Measurements from ENCODE around the gene KANSL1L.

The KANSL1L gene

GRCh38 chr2:210050885-210051284, 120.3 kb downstream of the KANSL1L start:
- H4K20me1 ChIP-seq (ENCODE audit: insufficient read depth), result no peaks in the 10 kb centered on the region
- no peak overlapping the region for H3K4me2 ChIP-seq
- no peak overlapping the region for H2AFZ ChIP-seq (ENCODE audit: low read depth)
- no peaks in the 10 kb centered on the region for H3K27me3 ChIP-seq (ENCODE audit: insufficient read depth, low read depth)
- H3K27ac ChIP-seq, result no peak overlapping the region
- no peak for TF ChIP-seq CTCF (conservative IDR thresholded peaks at IDR 0.05; ENCODE audit: low read depth, low read length)
- H3K9ac ChIP-seq, result no peak overlapping the region
- H3K79me2 ChIP-seq (ENCODE audit: insufficient read depth, low read depth), result no peaks in the 10 kb centered on the region
- H3K36me3 ChIP-seq (ENCODE audit: insufficient read depth), result no peaks in the 10 kb centered on the region
- no peaks in the 10 kb centered on the region for H3K4me1 ChIP-seq (ENCODE audit: low read depth, poor library complexity, severe bottlenecking)
- H3K4me3 ChIP-seq (IDR thresholded peaks at IDR 0.05; ENCODE audit: insufficient read depth, low read depth, low read length), result no peak overlapping the region

- Histone ChIP-seq H3K9ac (no peak overlapping the region), H3K36me3 (ENCODE audit: insufficient read depth) (no peaks in the 10 kb centered on the region), H3K4me2 (no peak overlapping the region), H3K4me3 (IDR thresholded peaks at IDR 0.05; ENCODE audit: insufficient read depth, low read depth, low read length) (no peak overlapping the region), H4K20me1 (ENCODE audit: insufficient read depth) (no peaks in the 10 kb centered on the region), H3K27ac (no peak overlapping the region), H3K79me2 (ENCODE audit: insufficient read depth, low read depth) (no peaks in the 10 kb centered on the region), H3K27me3 (ENCODE audit: insufficient read depth, low read depth) (no peaks in the 10 kb centered on the region), H3K4me1 (ENCODE audit: low read depth, poor library complexity, severe bottlenecking) (no peaks in the 10 kb centered on the region), H2AFZ (ENCODE audit: low read depth) (no peak overlapping the region)
- TF ChIP-seq CTCF (conservative IDR thresholded peaks at IDR 0.05; ENCODE audit: low read depth, low read length), result no peak
These were observed 121.4 kb downstream of the KANSL1L start for GRCh38 chr2:210049831-210050230.

- no peaks in the 10 kb centered on the region for H4K20me1 ChIP-seq (ENCODE audit: insufficient read depth)
- H3K4me2 ChIP-seq, result no peak overlapping the region
- no peak overlapping the region for H3K4me3 ChIP-seq (IDR thresholded peaks at IDR 0.05; ENCODE audit: insufficient read depth, low read depth, low read length)
- no peaks in the 10 kb centered on the region for H3K27me3 ChIP-seq (ENCODE audit: insufficient read depth, low read depth)
- H3K27ac ChIP-seq, result no peak overlapping the region
- no peak for TF ChIP-seq CTCF (conservative IDR thresholded peaks at IDR 0.05; ENCODE audit: low read depth, low read length)
- H3K79me2 ChIP-seq (ENCODE audit: insufficient read depth, low read depth), result no peaks in the 10 kb centered on the region
- H3K36me3 ChIP-seq (ENCODE audit: insufficient read depth), result no peaks in the 10 kb centered on the region
- H3K9ac ChIP-seq, result no peak overlapping the region
- no peak overlapping the region for H2AFZ ChIP-seq (ENCODE audit: low read depth)
- no peaks in the 10 kb centered on the region for H3K4me1 ChIP-seq (ENCODE audit: low read depth, poor library complexity, severe bottlenecking)
These were observed 124.2 kb downstream of the KANSL1L start for GRCh38 chr2:210046851-210047500.

GRCh38 chr2:210038078-210038477, 133.1 kb downstream of the KANSL1L start:
- Histone ChIP-seq H4K20me1 (ENCODE audit: insufficient read depth) (no peaks in the 10 kb centered on the region), H2AFZ (ENCODE audit: low read depth) (no peak overlapping the region), H3K27ac (no peak overlapping the region), H3K4me3 (IDR thresholded peaks at IDR 0.05; ENCODE audit: insufficient read depth, low read depth, low read length) (no peak overlapping the region), H3K4me1 (ENCODE audit: low read depth, poor library complexity, severe bottlenecking) (no peaks in the 10 kb centered on the region), H3K9ac (no peak overlapping the region), H3K4me2 (no peak overlapping the region), H3K36me3 (ENCODE audit: insufficient read depth) (no peaks in the 10 kb centered on the region), H3K27me3 (ENCODE audit: insufficient read depth, low read depth) (no peaks in the 10 kb centered on the region), H3K79me2 (ENCODE audit: insufficient read depth, low read depth) (no peaks in the 10 kb centered on the region)
- TF ChIP-seq CTCF (conservative IDR thresholded peaks at IDR 0.05; ENCODE audit: low read depth, low read length), result no peak
